Measurements from ENCODE around the gene ARL11. TPM values are rescaled to one million over a fixed set of nuclear protein-coding genes. Genes with fewer than 3 reads are reported as not detected.

ARL11 gene
- total RNA-seq, 2 donors from 2014 or later: 0.24 to 0.49 TPM

DNA sequence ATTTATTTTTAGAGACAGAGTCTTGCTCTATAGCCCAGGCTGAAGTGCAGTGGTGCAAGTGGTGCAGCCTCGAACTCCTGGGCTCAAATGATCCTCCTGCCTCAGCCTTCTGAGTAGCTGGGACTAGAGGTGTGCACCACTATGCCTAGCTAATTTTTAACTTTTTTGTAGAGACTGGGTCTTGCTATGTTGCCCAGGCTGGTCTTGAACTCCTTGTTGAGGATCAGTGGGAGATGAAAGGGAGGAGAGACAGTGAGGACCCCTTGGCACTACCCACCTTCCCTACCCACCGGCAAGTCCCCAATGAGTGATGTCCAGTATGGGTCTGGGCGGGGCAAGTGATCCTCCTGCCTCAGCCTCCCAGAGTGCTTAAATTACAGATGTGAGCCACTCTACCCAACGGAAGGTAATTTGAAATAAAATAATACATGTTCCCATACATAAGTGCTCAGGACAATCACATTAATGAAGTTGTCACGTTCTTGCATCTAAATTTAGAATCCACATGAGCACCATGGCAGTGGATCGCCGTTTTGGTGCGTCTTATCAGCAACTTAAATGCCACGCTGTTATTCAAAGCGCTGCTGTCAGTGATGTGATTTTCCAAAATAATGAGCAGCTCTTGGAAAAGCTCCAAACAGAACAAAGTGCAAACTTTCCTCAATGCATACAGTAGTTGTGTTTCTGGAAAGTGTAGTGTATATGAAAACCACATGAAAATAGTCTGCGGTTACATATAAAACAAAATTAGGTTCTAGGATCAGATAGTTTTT lies 5.9 kb upstream of the ARL11 start:
- no peak overlapping the region for H3K4me3 Mint-ChIP-seq

GRCh38 chr13:49624229-49624628 lies 4.1 kb upstream of the ARL11 start:
- H3K9me3 Mint-ChIP-seq: no peaks in the 10 kb centered on the region
- Histone ChIP-seq H3K36me3 (ENCODE audit: control insufficient read depth, insufficient read depth, low read length) (no peaks in the 10 kb centered on the region), H3K27ac (ENCODE audit: low read depth, low read length) (no peak overlapping the region), H3K9ac (ENCODE audit: extremely low read depth, low read length, poor library complexity, severe bottlenecking) (no peak overlapping the region), H3K27me3 (ENCODE audit: control insufficient read depth, insufficient read depth, low read length, poor library complexity, severe bottlenecking) (no peaks in the 10 kb centered on the region), H3K9me3 (ENCODE audit: control insufficient read depth, low read length) (no peaks in the 10 kb centered on the region), H3K4me3 (ENCODE audit: low read length) (no peak overlapping the region), H3K4me1 (ENCODE audit: control insufficient read depth, insufficient read depth, low read length) (no peaks in the 10 kb centered on the region)
- no peak for DNase-seq
- TF ChIP-seq, protein P1, sequence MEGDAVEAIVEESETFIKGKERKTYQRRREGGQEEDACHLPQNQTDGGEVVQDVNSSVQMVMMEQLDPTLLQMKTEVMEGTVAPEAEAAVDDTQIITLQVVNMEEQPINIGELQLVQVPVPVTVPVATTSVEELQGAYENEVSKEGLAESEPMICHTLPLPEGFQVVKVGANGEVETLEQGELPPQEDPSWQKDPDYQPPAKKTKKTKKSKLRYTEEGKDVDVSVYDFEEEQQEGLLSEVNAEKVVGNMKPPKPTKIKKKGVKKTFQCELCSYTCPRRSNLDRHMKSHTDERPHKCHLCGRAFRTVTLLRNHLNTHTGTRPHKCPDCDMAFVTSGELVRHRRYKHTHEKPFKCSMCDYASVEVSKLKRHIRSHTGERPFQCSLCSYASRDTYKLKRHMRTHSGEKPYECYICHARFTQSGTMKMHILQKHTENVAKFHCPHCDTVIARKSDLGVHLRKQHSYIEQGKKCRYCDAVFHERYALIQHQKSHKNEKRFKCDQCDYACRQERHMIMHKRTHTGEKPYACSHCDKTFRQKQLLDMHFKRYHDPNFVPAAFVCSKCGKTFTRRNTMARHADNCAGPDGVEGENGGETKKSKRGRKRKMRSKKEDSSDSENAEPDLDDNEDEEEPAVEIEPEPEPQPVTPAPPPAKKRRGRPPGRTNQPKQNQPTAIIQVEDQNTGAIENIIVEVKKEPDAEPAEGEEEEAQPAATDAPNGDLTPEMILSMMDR (conservative IDR thresholded peaks at IDR 0.05): no peak
- H3K27ac Mint-ChIP-seq: no peak overlapping the region
- H3K36me3 Mint-ChIP-seq (ENCODE audit: low read depth): no peaks in the 10 kb centered on the region
- 87 to 91% methylated on average over 4 to 6 of the region's 6 CpGs for WGBS, 2 experiments (ENCODE audit: insufficient coverage in 1 of 2, insufficient read length in 1 of 2)
- peaks cover 7% of the 10 kb centered on the region for H3K4me1 Mint-ChIP-seq
- no peaks in the 10 kb centered on the region for H3K27me3 Mint-ChIP-seq (ENCODE audit: insufficient read depth)
- no peak overlapping the region for H3K4me3 Mint-ChIP-seq

More for the DNA sequence above, 5.9 kb upstream of the ARL11 start:
- Mint-ChIP-seq H3K4me1 (peaks cover 4% of the 10 kb centered on the region), H3K36me3 (ENCODE audit: low read depth) (no peaks in the 10 kb centered on the region), H3K9me3 (no peaks in the 10 kb centered on the region), H3K27ac (no peak overlapping the region), H3K27me3 (ENCODE audit: insufficient read depth) (no peaks in the 10 kb centered on the region)
- H3K9me3 ChIP-seq (ENCODE audit: control insufficient read depth, low read length): no peaks in the 10 kb centered on the region
- no peak overlapping the region for H3K9ac ChIP-seq (ENCODE audit: extremely low read depth, low read length, poor library complexity, severe bottlenecking)
- peaks cover 3% of the 10 kb centered on the region for H3K4me1 ChIP-seq (ENCODE audit: control insufficient read depth, insufficient read depth, low read length)
- H3K27me3 ChIP-seq (ENCODE audit: control insufficient read depth, insufficient read depth, low read length, poor library complexity, severe bottlenecking): no peaks in the 10 kb centered on the region
- H3K27ac ChIP-seq (ENCODE audit: low read depth, low read length): no peak overlapping the region
- H3K4me3 ChIP-seq (ENCODE audit: low read length): no peak overlapping the region
- no peaks in the 10 kb centered on the region for H3K36me3 ChIP-seq (ENCODE audit: control insufficient read depth, insufficient read depth, low read length)
- no peak for DNase-seq
- 91 to 95% methylated on average over 9 to 10 of the region's 11 CpGs for WGBS, 2 experiments (ENCODE audit: insufficient coverage in 1 of 2, insufficient read length in 1 of 2)
- TF ChIP-seq, protein P1 (conservative IDR thresholded peaks at IDR 0.05): no peak

- Histone ChIP-seq H3K4me3 (ENCODE audit: low read length) (no peak overlapping the region), H3K27ac (ENCODE audit: low read depth, low read length) (no peak overlapping the region), H3K27me3 (ENCODE audit: control insufficient read depth, insufficient read depth, low read length, poor library complexity, severe bottlenecking) (no peaks in the 10 kb centered on the region), H3K4me1 (ENCODE audit: control insufficient read depth, insufficient read depth, low read length) (peaks cover 3% of the 10 kb centered on the region), H3K9me3 (ENCODE audit: control insufficient read depth, low read length) (no peaks in the 10 kb centered on the region), H3K9ac (ENCODE audit: extremely low read depth, low read length, poor library complexity, severe bottlenecking) (no peak overlapping the region), H3K36me3 (ENCODE audit: control insufficient read depth, insufficient read depth, low read length) (no peaks in the 10 kb centered on the region)
- no peak for DNase-seq
- WGBS, 2 experiments (ENCODE audit: insufficient coverage in 1 of 2, insufficient read length in 1 of 2): 87 to 92% methylated on average over 8 to 12 of the region's 12 CpGs
- no peaks in the 10 kb centered on the region for H3K27me3 Mint-ChIP-seq (ENCODE audit: insufficient read depth)
- TF ChIP-seq, protein P1 (conservative IDR thresholded peaks at IDR 0.05): no peak
- no peak overlapping the region for H3K27ac Mint-ChIP-seq
- no peaks in the 10 kb centered on the region for H3K36me3 Mint-ChIP-seq (ENCODE audit: low read depth)
- H3K9me3 Mint-ChIP-seq: no peaks in the 10 kb centered on the region
- no peak overlapping the region for H3K4me3 Mint-ChIP-seq
- peaks cover 13% of the 10 kb centered on the region for H3K4me1 Mint-ChIP-seq
These were observed 2.8 kb upstream of the ARL11 start for GRCh38 chr13:49625392-49626079.
